Progenitor cell of endocrine pancreas (in vitro differentiated cells): ENCODE results near the gene GUCY1B1. TPM values are rescaled to one million over a fixed set of nuclear protein-coding genes. Genes with fewer than 3 reads are reported as not detected.

Source experiments
- DNase-seq: peaks from one replicate; pipeline ENCODE4 v3.0.0; 2021; ENCODE audit warnings: low spot score; ENCODE audit not compliant: unreplicated experiment
- H3K27ac Mint-ChIP-seq: 2 replicates; pipeline ENCODE4 v1.8.0; 2021; ENCODE audit warnings: mild to moderate bottlenecking, moderate library complexity, mixed read lengths
- H3K27me3 Mint-ChIP-seq: 2 replicates; pipeline ENCODE4 v1.8.0; 2021; ENCODE audit warnings: mixed read lengths
- H3K36me3 Mint-ChIP-seq: 2 replicates; pipeline ENCODE4 v1.8.0; 2022; ENCODE audit warnings: mixed read lengths; ENCODE audit not compliant: insufficient read depth
- H3K4me1 Mint-ChIP-seq: 2 replicates; pipeline ENCODE4 v1.8.0; 2021; ENCODE audit warnings: low read depth, mixed read lengths
- H3K4me3 Mint-ChIP-seq: 2 replicates; pipeline ENCODE4 v1.8.0; 2021; ENCODE audit warnings: low read depth, mild to moderate bottlenecking, moderate library complexity, mixed read lengths
- H3K9me3 Mint-ChIP-seq: 2 replicates; pipeline ENCODE4 v1.8.0; 2021; ENCODE audit warnings: low read depth, mixed read lengths
- total RNA-seq: library from RNA; stranded (reverse); gene quantifications from 2 replicates; pipeline ENCODE4 v1.2.1, GENCODE V29; 2021
- TF ChIP-seq, protein P1 (sequence below): fragments of 200-600 bp; sonication (generic); IDR thresholded peaks from one replicate; pipeline ENCODE4 v1.5.0; 2021; ENCODE audit warnings: antibody characterized with exemption, mild to moderate bottlenecking; ENCODE audit not compliant: unreplicated experiment

Gene GUCY1B1
- total RNA-seq, 1 donor from 2014 or later = 1.5 TPM

DNA sequence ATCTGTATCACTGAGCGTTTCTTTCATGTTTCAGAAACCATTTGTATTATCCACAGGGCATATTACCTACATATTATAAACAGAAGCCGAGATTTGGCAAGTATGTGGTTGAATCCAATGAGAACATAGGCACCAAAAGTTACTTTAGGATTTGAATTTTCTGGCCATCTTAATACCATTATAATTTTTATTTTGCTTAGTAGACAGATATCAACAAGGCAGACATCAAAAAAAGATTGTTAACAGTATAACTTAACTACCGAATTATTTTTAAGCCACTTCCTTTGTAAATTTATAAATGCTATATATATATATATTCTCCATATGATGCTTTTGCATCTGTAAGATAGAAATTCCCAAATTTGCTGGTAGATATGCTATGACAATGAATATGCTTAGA lies 2.2 kb downstream of the GUCY1B1 start:
- H3K9me3 Mint-ChIP-seq = no peaks in the 10 kb centered on the region
- H3K4me1 Mint-ChIP-seq = no peaks in the 10 kb centered on the region
- no peak for DNase-seq
- TF ChIP-seq, protein P1, sequence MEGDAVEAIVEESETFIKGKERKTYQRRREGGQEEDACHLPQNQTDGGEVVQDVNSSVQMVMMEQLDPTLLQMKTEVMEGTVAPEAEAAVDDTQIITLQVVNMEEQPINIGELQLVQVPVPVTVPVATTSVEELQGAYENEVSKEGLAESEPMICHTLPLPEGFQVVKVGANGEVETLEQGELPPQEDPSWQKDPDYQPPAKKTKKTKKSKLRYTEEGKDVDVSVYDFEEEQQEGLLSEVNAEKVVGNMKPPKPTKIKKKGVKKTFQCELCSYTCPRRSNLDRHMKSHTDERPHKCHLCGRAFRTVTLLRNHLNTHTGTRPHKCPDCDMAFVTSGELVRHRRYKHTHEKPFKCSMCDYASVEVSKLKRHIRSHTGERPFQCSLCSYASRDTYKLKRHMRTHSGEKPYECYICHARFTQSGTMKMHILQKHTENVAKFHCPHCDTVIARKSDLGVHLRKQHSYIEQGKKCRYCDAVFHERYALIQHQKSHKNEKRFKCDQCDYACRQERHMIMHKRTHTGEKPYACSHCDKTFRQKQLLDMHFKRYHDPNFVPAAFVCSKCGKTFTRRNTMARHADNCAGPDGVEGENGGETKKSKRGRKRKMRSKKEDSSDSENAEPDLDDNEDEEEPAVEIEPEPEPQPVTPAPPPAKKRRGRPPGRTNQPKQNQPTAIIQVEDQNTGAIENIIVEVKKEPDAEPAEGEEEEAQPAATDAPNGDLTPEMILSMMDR = no peak
- H3K36me3 Mint-ChIP-seq = no peaks in the 10 kb centered on the region
- H3K27ac Mint-ChIP-seq = no peak overlapping the region
- H3K4me3 Mint-ChIP-seq = no peak overlapping the region
- H3K27me3 Mint-ChIP-seq = peaks cover 11% of the 10 kb centered on the region

DNA sequence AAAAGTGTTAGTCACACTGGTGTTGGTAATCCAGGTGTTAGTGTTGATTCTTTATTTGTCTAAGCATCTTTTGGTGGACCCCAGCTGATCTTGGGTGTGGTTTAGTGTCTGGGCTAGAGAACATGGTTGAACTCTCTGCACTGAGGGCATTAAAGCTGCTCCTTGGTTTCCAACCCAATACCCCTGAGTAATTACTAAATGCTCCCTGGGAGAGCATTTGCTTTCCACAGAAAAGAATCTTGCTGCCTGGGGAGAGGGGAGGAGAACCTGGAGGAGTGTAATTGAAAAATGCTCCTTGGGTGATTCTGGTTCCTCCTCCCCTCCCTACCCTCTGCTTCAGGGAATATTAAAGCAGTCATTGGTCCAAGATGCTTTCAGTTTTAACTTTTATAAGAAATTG lies 3.1 kb downstream of the GUCY1B1 start:
- no peaks in the 10 kb centered on the region for H3K4me1 Mint-ChIP-seq
- TF ChIP-seq, protein P1 = no peak
- H3K4me3 Mint-ChIP-seq = no peak overlapping the region
- DNase-seq = no peak
- no peaks in the 10 kb centered on the region for H3K36me3 Mint-ChIP-seq
- no peaks in the 10 kb centered on the region for H3K9me3 Mint-ChIP-seq
- H3K27me3 Mint-ChIP-seq = peaks cover 11% of the 10 kb centered on the region
- no peak overlapping the region for H3K27ac Mint-ChIP-seq

DNA sequence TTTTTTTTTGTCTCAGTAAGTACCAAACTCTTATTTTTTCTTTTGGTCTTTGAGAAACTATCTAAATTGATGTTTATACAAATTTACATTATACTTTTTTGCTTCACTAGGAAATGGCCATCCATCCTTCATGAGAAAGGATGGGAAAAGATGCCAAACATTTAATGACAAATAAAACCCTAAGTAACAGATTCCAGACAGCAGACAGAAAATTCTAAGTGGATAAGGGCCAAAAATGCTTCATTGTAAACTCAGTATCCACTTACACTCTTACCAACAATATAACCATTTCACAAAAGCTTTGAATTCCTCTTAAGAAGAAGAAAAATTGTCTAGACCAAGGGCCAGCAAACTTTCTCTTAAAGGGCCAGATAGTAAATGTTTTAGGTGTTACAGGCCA lies 3.5 kb downstream of the GUCY1B1 start:
- Mint-ChIP-seq H3K36me3 (no peaks in the 10 kb centered on the region), H3K9me3 (no peaks in the 10 kb centered on the region), H3K4me3 (no peak overlapping the region), H3K4me1 (no peaks in the 10 kb centered on the region), H3K27me3 (peaks cover 11% of the 10 kb centered on the region), H3K27ac (no peak overlapping the region)
- TF ChIP-seq, protein P1 = no peak
- DNase-seq = no peak

DNA sequence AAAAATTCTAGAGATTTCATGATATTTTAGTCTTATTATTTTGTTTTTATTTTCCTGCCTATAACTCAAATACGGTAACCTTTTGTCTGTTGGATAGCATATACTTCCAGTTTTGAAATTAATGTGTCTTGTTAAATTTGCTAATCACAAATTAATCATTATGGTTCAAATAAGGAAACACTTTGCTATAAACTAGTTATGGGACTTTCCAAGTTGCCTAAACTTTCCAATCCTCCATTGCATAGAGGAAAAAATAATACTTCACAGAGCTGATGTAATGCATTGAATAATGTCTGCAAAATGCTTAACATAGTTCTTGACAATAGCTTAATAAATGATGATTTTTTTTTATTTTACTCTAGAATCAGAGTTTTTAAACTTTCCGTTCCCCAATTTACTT lies 4.7 kb downstream of the GUCY1B1 start:
- H3K4me1 Mint-ChIP-seq = no peaks in the 10 kb centered on the region
- no peak for DNase-seq
- no peaks in the 10 kb centered on the region for H3K9me3 Mint-ChIP-seq
- no peaks in the 10 kb centered on the region for H3K36me3 Mint-ChIP-seq
- peaks cover 9% of the 10 kb centered on the region for H3K27me3 Mint-ChIP-seq
- TF ChIP-seq, protein P1 = no peak
- no peak overlapping the region for H3K27ac Mint-ChIP-seq
- no peak overlapping the region for H3K4me3 Mint-ChIP-seq

DNA sequence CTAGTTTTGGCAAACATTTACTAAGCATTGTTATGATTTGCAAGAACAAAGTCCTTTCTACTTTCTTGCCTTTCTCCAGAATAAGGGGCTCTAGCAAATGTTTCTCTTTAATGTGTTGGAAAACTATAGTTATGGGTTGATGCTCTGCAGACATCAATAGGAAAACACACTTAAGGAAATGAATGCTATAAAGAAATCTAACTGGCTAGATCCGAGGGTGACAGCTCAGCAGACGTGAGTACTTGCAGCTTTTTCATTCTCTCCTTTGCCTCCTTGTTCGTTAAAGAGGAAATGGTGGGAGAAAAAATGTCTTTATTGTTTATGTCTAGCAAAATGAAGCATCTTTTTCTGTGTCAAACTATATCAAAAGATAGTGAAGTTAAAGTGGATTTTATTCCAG lies 6.3 kb downstream of the GUCY1B1 start:
- no peaks in the 10 kb centered on the region for H3K36me3 Mint-ChIP-seq
- peaks cover 7% of the 10 kb centered on the region for H3K27me3 Mint-ChIP-seq
- TF ChIP-seq, protein P1 = no peak
- DNase-seq = no peak
- H3K4me3 Mint-ChIP-seq = no peak overlapping the region
- H3K9me3 Mint-ChIP-seq = no peaks in the 10 kb centered on the region
- no peaks in the 10 kb centered on the region for H3K4me1 Mint-ChIP-seq
- H3K27ac Mint-ChIP-seq = no peak overlapping the region
